Measurements from ENCODE around the gene FBXO8. TPM values are rescaled to one million over a fixed set of nuclear protein-coding genes. Genes with fewer than 3 reads are reported as not detected.
A peak's percentile ranks its signal among the peaks of the same experiment; 100 is the strongest.

FBXO8 gene
- total and polyA plus RNA-seq, 2 of the 4 experiments (the other 2 are of a cell fraction) = 11.3 to 25.6 TPM

DNA sequence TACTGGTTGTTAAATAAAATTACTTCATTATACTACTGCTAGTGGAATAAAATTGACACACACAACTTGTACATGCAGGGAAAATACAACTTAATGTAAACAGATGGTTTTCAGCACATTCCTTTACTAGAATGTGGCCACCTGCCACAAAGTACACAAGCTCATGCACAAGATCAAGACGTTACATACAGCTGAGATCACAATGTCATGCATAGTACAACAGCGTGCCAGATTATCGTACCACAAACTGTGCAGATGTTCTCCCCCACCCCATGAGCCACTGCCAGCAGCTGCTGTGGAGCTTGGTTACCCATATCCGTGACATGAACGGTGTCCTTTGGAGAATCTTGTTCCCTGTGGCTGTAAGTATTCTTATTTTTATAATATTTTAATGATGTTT, 27.7 kb downstream of the FBXO8 start:
- H2BK15ac ChIP-seq (ENCODE audit: low read depth, low read length) = no peak overlapping the region
- H3K18ac ChIP-seq (ENCODE audit: low read depth, low read length) = no peak overlapping the region
- H4K20me1 ChIP-seq (ENCODE audit: insufficient read depth, low read length) = no peaks in the 10 kb centered on the region
- no peak overlapping the region for H2BK20ac ChIP-seq (ENCODE audit: low read depth, low read length)
- intact Hi-C loops (cut with micrococcal nuclease) = no loop called here
- H3K4ac ChIP-seq (ENCODE audit: low read depth, low read length) = no peak overlapping the region
- H3K9me1 ChIP-seq (ENCODE audit: insufficient read depth, low read length) = peaks cover 3% of the 10 kb centered on the region; the same call in 1 of the 2 replicates
- no peak overlapping the region for H2BK120ac ChIP-seq (ENCODE audit: low read depth, low read length)
- peak; percentile 73; the same call in 1 of the 2 replicates for TF ChIP-seq BHLHE40 (IDR thresholded peaks at IDR 0.05; ENCODE audit: low read depth, low read length)
- TF ChIP-seq SMC3 (IDR thresholded peaks at IDR 0.05; ENCODE audit: low read depth, low read length) = no peak
- no peak for TF ChIP-seq MAFK (IDR thresholded peaks at IDR 0.05; ENCODE audit: low read depth, low read length)
- no peak for TF ChIP-seq CEBPB (IDR thresholded peaks at IDR 0.05; ENCODE audit: low read depth, low read length)
- dilution Hi-C loops (cut with HindIII; ENCODE audit: low sequenced_read_pairs, unreplicated experiment) = no loop called here
- H3K23ac ChIP-seq (ENCODE audit: low read depth, low read length) = no peak overlapping the region
- POLR2A ChIA-PET (ENCODE audit: unreplicated experiment) = no interaction called here
- no peak overlapping the region for H3K27ac ChIP-seq (ENCODE audit: insufficient read depth, low read length)
- 0 out of 2 replicates have a peak overlapping the region, but pooled peaks have one; percentile 10 for H3K14ac ChIP-seq (replicated peaks; ENCODE audit: low read depth, low read length)
- in situ Hi-C loops (cut with MboI; ENCODE audit: low sequenced_read_pairs) = no loop called here
- WGBS, 2 experiments (ENCODE audit: extremely low coverage in 2 of 2, insufficient read length in 1 of 2) = no CpG with 5 or more reads among the region's 5 CpGs
- H4K8ac ChIP-seq (ENCODE audit: low read depth in 2 of 2, low read length in 2 of 2) = 0 out of 4 replicates have a peak overlapping the region, but pooled peaks of 1 of the 2 experiments have one; percentile 12
- H2AK5ac ChIP-seq (ENCODE audit: low read depth, low read length) = no peak overlapping the region
- H3K4me3 ChIP-seq (ENCODE audit: insufficient read depth, low read depth, low read length) = no peak overlapping the region
- H3K9ac ChIP-seq (ENCODE audit: low read depth, low read length) = no peak overlapping the region
- CTCF ChIA-PET = interaction anchor here (0.5 to 0.6 kb wide), 2 partner anchors 10 kb away, joined by 3 read pairs; no protein-coding TSS in a partner anchor
- H3K4me2 ChIP-seq (ENCODE audit: low read depth, low read length) = peak overlapping the region; percentile 40
- 0 out of 2 replicates have a peak, but pooled peaks cover 3% of the 10 kb centered on the region for H3K4me1 ChIP-seq (ENCODE audit: control insufficient read depth, insufficient read depth, low read length)
- ATAC-seq (ENCODE audit: low read depth) = peak; percentile 74
- H2BK5ac ChIP-seq (ENCODE audit: low read depth, low read length, poor library complexity, severe bottlenecking) = peak overlapping the region; percentile 12
- DNase-seq = peak; percentile 92
- peak overlapping the region; percentile 24 for H2AFZ ChIP-seq (replicated peaks; ENCODE audit: low read length, poor library complexity)
- no peak overlapping the region for H3K56ac ChIP-seq (ENCODE audit: extremely low read depth, insufficient read depth, low read length)
- H3K79me1 ChIP-seq (ENCODE audit: low read depth in 1 of 2, low read length in 2 of 2) = no peaks in the 10 kb centered on the region
- H3K27me3 ChIP-seq (ENCODE audit: control insufficient read depth, insufficient read depth, low read length) = no peaks in the 10 kb centered on the region
- H4K5ac ChIP-seq (ENCODE audit: low read depth, low read length) = no peak overlapping the region
- no peaks in the 10 kb centered on the region for H3K9me3 ChIP-seq (ENCODE audit: control insufficient read depth, insufficient read depth, low read length)
- H4K91ac ChIP-seq (ENCODE audit: insufficient read depth, low read depth, low read length) = no peak overlapping the region
- H2AK9ac ChIP-seq (replicated peaks; ENCODE audit: low read depth, low read length, poor library complexity) = no peak overlapping the region
- no TSS peak for BruUV-seq (replicated peaks)
- no peaks in the 10 kb centered on the region for H3K36me3 ChIP-seq (ENCODE audit: control insufficient read depth, insufficient read depth, low read length)
